Tibial nerve (tissue), 4 donors: ENCODE results near the gene NMRK1. TPM values are rescaled to one million over a fixed set of nuclear protein-coding genes. Genes with fewer than 3 reads are reported as not detected.

Experiments
- DNase-seq, 2 donors: peaks; one replicate each; pipeline ENCODE4 v3.0.0-alpha.2; 2019; ENCODE audit warnings: low spot score in 2 of 2
- H3K27ac ChIP-seq, 4 donors: fragments of 200-600 bp; sonication (generic) in 3 of 4; one replicate each; pipeline ENCODE4 v1.5.1; 2017 to 2019; ENCODE audit warnings: mild to moderate bottlenecking in 1 of 4
- H3K27me3 ChIP-seq, 2 donors: fragments of 200-600 bp; sonication (generic) in 1 of 2; one replicate each; pipeline versions ENCODE4 v1.5.1 to v1.6.0; 2017 to 2019
- H3K36me3 ChIP-seq, 3 donors: fragments of 200-600 bp; sonication (generic); one replicate each; pipeline ENCODE4 v1.5.1; 2018 to 2019
- H3K4me1 ChIP-seq, 4 donors: fragments of 200-600 bp; sonication (generic) in 3 of 4; one replicate each; pipeline ENCODE4 v1.5.1; 2017 to 2019
- H3K4me3 ChIP-seq, 4 donors: fragments of 200-600 bp; sonication (generic) in 3 of 4; one replicate each; pipeline ENCODE4 v1.5.1; 2017 to 2019; ENCODE audit warnings: mild to moderate bottlenecking in 1 of 4, moderate library complexity in 1 of 4
- H3K9me3 ChIP-seq, 4 donors: fragments of 200-600 bp; sonication (generic) in 3 of 4; one replicate each; pipeline ENCODE4 v1.5.1; 2017 to 2019
- EP300 ChIP-seq, 2 donors: sonication (generic); formaldehyde crosslinking; IDR thresholded peaks; one replicate each; pipeline ENCODE4 v1.6.1; 2017; ENCODE audit warnings: antibody characterized with exemption in 2 of 2, mild to moderate bottlenecking in 1 of 2
- POLR2A ChIP-seq, 2 donors: fragments of 450-650 bp; IDR thresholded peaks; one replicate each; pipeline ENCODE4 v1.6.1; 2017; ENCODE audit warnings: antibody characterized with exemption in 2 of 2, mild to moderate bottlenecking in 2 of 2, moderate library complexity in 2 of 2
- WGBS, 2 donors: methylation state at CpG; one replicate each; pipeline ENCODE4 v1.1.5; 2018; 5-methylcytosine and 5-hydroxymethylcytosine counted together
- total RNA-seq, 4 donors: library from RNA; depleted of rRNA; stranded (reverse); fragments of >200 nt; gene quantifications; one replicate each; pipeline ENCODE4 v1.1.0, GENCODE V29; 2016
- TF ChIP-seq, protein P1 (sequence below), 5 experiments: fragments of 200-600 bp in 3 of 5; fragments of 450-650 bp in 2 of 5; sonication (generic) in 3 of 5; IDR thresholded peaks; one replicate each; pipeline ENCODE4 v1.5.1; 2016 to 2019; ENCODE audit warnings: antibody characterized with exemption in 5 of 5, mild to moderate bottlenecking in 3 of 5, moderate library complexity in 2 of 5

The NMRK1 gene
- total RNA-seq, result 10 to 100 TPM; 11.1 to 35.0 (median 16.2) TPM

GRCh38 chr9:75087824-75088645 lies at the start of gene NMRK1, which contains the start of gene OSTF1:
TSS of gene NMRK1 (minus strand) at chr9:75088155. CDS start at chr9:75083115, 5,040 bp downstream.
TSS of gene OSTF1 (plus strand) at chr9:75088514. CDS start at chr9:75088693, 179 bp downstream.
- H3K9me3 ChIP-seq, result no peaks in the 10 kb centered on the region
- peak; percentile 83 to 89 for DNase-seq
- 0% methylated on average over 47 to 63 of the region's 93 CpGs for WGBS, 2 donors
- peak within 1 kb of the TSS; percentile 93 to 99 (median 96) for H3K4me3 ChIP-seq
- TF ChIP-seq POLR2A (IDR thresholded peaks at IDR 0.05) (peak; percentile 89 to 90), EP300 (IDR thresholded peaks at IDR 0.05) (peak in 1 of 2 donors; percentile 92)
- TF ChIP-seq, protein P1, sequence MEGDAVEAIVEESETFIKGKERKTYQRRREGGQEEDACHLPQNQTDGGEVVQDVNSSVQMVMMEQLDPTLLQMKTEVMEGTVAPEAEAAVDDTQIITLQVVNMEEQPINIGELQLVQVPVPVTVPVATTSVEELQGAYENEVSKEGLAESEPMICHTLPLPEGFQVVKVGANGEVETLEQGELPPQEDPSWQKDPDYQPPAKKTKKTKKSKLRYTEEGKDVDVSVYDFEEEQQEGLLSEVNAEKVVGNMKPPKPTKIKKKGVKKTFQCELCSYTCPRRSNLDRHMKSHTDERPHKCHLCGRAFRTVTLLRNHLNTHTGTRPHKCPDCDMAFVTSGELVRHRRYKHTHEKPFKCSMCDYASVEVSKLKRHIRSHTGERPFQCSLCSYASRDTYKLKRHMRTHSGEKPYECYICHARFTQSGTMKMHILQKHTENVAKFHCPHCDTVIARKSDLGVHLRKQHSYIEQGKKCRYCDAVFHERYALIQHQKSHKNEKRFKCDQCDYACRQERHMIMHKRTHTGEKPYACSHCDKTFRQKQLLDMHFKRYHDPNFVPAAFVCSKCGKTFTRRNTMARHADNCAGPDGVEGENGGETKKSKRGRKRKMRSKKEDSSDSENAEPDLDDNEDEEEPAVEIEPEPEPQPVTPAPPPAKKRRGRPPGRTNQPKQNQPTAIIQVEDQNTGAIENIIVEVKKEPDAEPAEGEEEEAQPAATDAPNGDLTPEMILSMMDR (IDR thresholded peaks at IDR 0.05), result peak in 1 of 5 experiments; percentile 17
- H3K36me3 ChIP-seq, result no peaks in the 10 kb centered on the region
- peak within 1 kb of the TSS; percentile 89 to 98 (median 94) for H3K27ac ChIP-seq
- peaks cover 0 to 49% (median 22%) of the 10 kb centered on the region in 4 donors for H3K4me1 ChIP-seq
- H3K27me3 ChIP-seq, result no peaks in the 10 kb centered on the region

- WGBS, 2 donors, result 93 to 97% methylated on average over 2 of the region's 2 CpGs
- TF ChIP-seq EP300 (IDR thresholded peaks at IDR 0.05), result no peak
- TF ChIP-seq POLR2A (IDR thresholded peaks at IDR 0.05), result no peak
- TF ChIP-seq, protein P1 (IDR thresholded peaks at IDR 0.05), result no peak
- H3K36me3 ChIP-seq, result peaks cover 0 to 75% (median 6%) of the 10 kb centered on the region in 3 donors
- no peak for DNase-seq
- no peaks in the 10 kb centered on the region for H3K27me3 ChIP-seq
- H3K27ac ChIP-seq, result no peak overlapping the region
- no peaks in the 10 kb centered on the region for H3K4me1 ChIP-seq
- no peaks in the 10 kb centered on the region for H3K9me3 ChIP-seq
- H3K4me3 ChIP-seq, result no peak overlapping the region
Measured at GRCh38 chr9:75134495-75134894, 46.5 kb upstream of the NMRK1 start.

DNA sequence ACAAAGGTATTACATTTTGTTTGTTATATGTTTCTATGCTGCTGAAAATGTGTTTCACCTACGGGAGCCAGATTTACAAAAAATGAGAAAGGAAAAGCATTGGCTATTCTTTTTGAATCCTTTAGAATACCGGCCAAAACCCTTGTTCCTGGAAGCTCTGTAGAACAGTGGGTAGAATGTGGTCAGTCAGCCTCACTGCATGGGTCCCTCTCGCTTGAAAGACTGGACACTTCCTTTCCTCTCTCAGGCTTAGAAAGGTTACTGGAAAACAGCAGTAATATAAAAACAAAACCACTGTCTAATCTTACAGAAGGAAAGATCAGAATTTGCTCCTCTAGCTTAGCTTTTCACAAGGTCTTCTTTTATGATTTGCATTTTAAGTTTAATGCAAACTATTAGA lies 45.4 kb upstream of the NMRK1 start:
- Histone ChIP-seq H3K9me3 (no peaks in the 10 kb centered on the region), H3K36me3 (peaks cover 0 to 66% (median 6%) of the 10 kb centered on the region in 3 donors), H3K4me3 (no peak overlapping the region), H3K27ac (no peak overlapping the region), H3K4me1 (no peaks in the 10 kb centered on the region), H3K27me3 (no peaks in the 10 kb centered on the region)
- WGBS, 2 donors, result 78 to 88% methylated on average over 3 of the region's 3 CpGs
- TF ChIP-seq POLR2A (IDR thresholded peaks at IDR 0.05) (no peak), EP300 (IDR thresholded peaks at IDR 0.05) (no peak)
- TF ChIP-seq, protein P1 (IDR thresholded peaks at IDR 0.05), result no peak
- no peak for DNase-seq

GRCh38 chr9:75132244-75132643 lies 44.3 kb upstream of the NMRK1 start:
- Histone ChIP-seq H3K9me3 (no peaks in the 10 kb centered on the region), H3K27me3 (no peaks in the 10 kb centered on the region), H3K4me1 (no peaks in the 10 kb centered on the region), H3K4me3 (no peak overlapping the region), H3K27ac (no peak overlapping the region), H3K36me3 (peaks cover 0 to 54% (median 6%) of the 10 kb centered on the region in 3 donors)
- TF ChIP-seq POLR2A (IDR thresholded peaks at IDR 0.05), result no peak
- TF ChIP-seq EP300 (IDR thresholded peaks at IDR 0.05), result no peak
- TF ChIP-seq, protein P1 (IDR thresholded peaks at IDR 0.05), result no peak
- DNase-seq, result no peak
- WGBS, 2 donors, result 89 to 90% methylated on average over 4 of the region's 4 CpGs

- no peak for TF ChIP-seq EP300 (IDR thresholded peaks at IDR 0.05)
- no peak for TF ChIP-seq POLR2A (IDR thresholded peaks at IDR 0.05)
- TF ChIP-seq, protein P1 (IDR thresholded peaks at IDR 0.05), result no peak
- H3K4me3 ChIP-seq, result no peak overlapping the region
- H3K36me3 ChIP-seq, result peaks cover 0 to 49% (median 6%) of the 10 kb centered on the region in 3 donors
- WGBS, 2 donors, result 91 to 96% methylated on average over 3 of the region's 3 CpGs
- H3K27ac ChIP-seq, result no peak overlapping the region
- no peaks in the 10 kb centered on the region for H3K27me3 ChIP-seq
- no peaks in the 10 kb centered on the region for H3K4me1 ChIP-seq
- DNase-seq, result no peak
- no peaks in the 10 kb centered on the region for H3K9me3 ChIP-seq
Measured at GRCh38 chr9:75131700-75132099, 43.7 kb upstream of the NMRK1 start.
